ENCODE results near the gene C1D.

Gene C1D

DNA sequence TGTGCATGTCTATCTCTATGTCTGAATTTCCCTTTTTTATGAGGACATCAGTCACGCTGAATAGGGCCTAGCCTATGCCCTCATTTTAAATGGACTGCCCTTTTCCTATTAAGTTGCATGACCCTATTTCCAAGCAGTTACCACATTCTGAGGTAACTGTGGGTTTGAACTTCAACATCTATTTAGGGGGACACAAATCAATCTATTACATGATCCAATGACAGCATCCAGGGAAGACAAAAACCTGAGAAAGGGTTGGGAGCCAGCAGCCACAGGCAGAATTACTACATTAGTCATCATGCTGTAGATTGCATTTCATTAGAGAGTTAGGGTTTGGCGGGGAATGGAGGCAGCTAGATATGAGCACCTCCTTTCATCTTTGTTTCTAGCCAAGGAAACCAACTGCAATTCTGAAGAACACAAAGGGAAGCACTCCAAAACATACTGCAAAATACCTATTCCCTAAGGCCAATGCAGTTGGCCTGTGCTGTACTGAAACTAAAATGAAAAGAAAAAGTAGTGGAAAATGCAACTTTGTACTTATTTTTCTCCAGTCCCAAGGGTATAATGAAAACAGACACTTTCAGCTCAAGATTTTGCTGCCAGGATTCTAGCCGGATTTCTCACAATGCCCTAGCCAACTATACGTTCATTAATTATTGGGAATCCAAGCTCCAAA lies 40.4 kb upstream of the C1D start:
- Histone ChIP-seq H3K27me3 (ENCODE audit: insufficient read depth, low read length, poor library complexity, severe bottlenecking) (no peaks in the 10 kb centered on the region), H3K79me2 (ENCODE audit: insufficient read depth, low read length) (no peaks in the 10 kb centered on the region), H3K4me1 (ENCODE audit: insufficient read depth, low read length, poor library complexity, severe bottlenecking) (peaks cover 6% of the 10 kb centered on the region), H3K9me3 (ENCODE audit: insufficient read depth, low read depth, low read length) (peaks cover 14% of the 10 kb centered on the region), H2AFZ (ENCODE audit: low read length) (no peak overlapping the region), H3K9ac (ENCODE audit: low read depth, low read length, poor library complexity, severe bottlenecking) (no peak overlapping the region), H3K36me3 (ENCODE audit: insufficient read depth, low read length) (no peaks in the 10 kb centered on the region), H3K4me3 (ENCODE audit: low read length, poor library complexity, severe bottlenecking) (no peak overlapping the region), H4K20me1 (ENCODE audit: insufficient read depth, low read length, poor library complexity, severe bottlenecking) (no peaks in the 10 kb centered on the region), H3K4me2 (ENCODE audit: low read depth, low read length, poor library complexity, severe bottlenecking) (no peak overlapping the region), H3F3A (ENCODE audit: low read depth) (no peaks in the 10 kb centered on the region), H3K9me2 (replicated peaks; ENCODE audit: low read depth, low read length) (no peaks in the 10 kb centered on the region)
- TF ChIP-seq EZH2phosphoT487 (IDR thresholded peaks at IDR 0.05; ENCODE audit: borderline replicate concordance), result no peak
- TF ChIP-seq, protein P1, sequence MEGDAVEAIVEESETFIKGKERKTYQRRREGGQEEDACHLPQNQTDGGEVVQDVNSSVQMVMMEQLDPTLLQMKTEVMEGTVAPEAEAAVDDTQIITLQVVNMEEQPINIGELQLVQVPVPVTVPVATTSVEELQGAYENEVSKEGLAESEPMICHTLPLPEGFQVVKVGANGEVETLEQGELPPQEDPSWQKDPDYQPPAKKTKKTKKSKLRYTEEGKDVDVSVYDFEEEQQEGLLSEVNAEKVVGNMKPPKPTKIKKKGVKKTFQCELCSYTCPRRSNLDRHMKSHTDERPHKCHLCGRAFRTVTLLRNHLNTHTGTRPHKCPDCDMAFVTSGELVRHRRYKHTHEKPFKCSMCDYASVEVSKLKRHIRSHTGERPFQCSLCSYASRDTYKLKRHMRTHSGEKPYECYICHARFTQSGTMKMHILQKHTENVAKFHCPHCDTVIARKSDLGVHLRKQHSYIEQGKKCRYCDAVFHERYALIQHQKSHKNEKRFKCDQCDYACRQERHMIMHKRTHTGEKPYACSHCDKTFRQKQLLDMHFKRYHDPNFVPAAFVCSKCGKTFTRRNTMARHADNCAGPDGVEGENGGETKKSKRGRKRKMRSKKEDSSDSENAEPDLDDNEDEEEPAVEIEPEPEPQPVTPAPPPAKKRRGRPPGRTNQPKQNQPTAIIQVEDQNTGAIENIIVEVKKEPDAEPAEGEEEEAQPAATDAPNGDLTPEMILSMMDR (conservative IDR thresholded peaks at IDR 0.05; ENCODE audit: low read length), result no peak

- Histone ChIP-seq H3K79me2 (ENCODE audit: insufficient read depth, low read length) (no peaks in the 10 kb centered on the region), H3F3A (ENCODE audit: low read depth) (no peaks in the 10 kb centered on the region), H3K9ac (ENCODE audit: low read depth, low read length, poor library complexity, severe bottlenecking) (no peak overlapping the region), H3K4me1 (ENCODE audit: insufficient read depth, low read length, poor library complexity, severe bottlenecking) (peaks cover 10% of the 10 kb centered on the region), H3K36me3 (ENCODE audit: insufficient read depth, low read length) (no peaks in the 10 kb centered on the region), H3K4me3 (ENCODE audit: low read length, poor library complexity, severe bottlenecking) (no peak overlapping the region), H3K9me3 (ENCODE audit: insufficient read depth, low read depth, low read length) (peaks cover 3% of the 10 kb centered on the region; the same call in 1 of the 2 replicates), H3K9me2 (replicated peaks; ENCODE audit: low read depth, low read length) (no peaks in the 10 kb centered on the region), H3K4me2 (ENCODE audit: low read depth, low read length, poor library complexity, severe bottlenecking) (no peak overlapping the region), H2AFZ (ENCODE audit: low read length) (no peak overlapping the region), H4K20me1 (ENCODE audit: insufficient read depth, low read length, poor library complexity, severe bottlenecking) (no peaks in the 10 kb centered on the region), H3K27me3 (ENCODE audit: insufficient read depth, low read length, poor library complexity, severe bottlenecking) (no peaks in the 10 kb centered on the region)
- TF ChIP-seq EZH2phosphoT487 (IDR thresholded peaks at IDR 0.05; ENCODE audit: borderline replicate concordance), result no peak
Measured at GRCh38 chr2:68100189-68100588, 37.4 kb upstream of the C1D start.

DNA sequence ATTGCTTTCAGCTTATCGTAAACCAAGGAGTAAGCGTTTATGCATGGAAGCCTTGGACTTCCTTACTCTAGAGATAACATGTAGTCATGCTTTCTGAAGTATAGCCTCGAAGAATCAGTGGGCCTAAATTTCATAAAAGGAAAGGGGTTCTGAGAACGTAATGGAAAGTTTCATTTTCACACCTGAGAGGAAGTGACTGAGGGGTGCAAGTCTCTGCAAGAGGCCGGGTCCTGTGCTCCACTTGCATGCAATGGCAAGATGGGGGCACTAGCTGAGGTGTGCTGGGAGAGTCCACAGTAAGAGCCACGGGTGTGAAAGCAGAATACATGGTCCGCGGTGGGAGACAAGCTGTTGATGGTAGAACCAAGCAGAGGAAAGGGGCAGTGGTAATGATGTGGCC lies 36.5 kb upstream of the C1D start:
- no peaks in the 10 kb centered on the region for H3K36me3 ChIP-seq (ENCODE audit: insufficient read depth, low read length)
- H3K9ac ChIP-seq (ENCODE audit: low read depth, low read length, poor library complexity, severe bottlenecking), result no peak overlapping the region
- H3K9me3 ChIP-seq (ENCODE audit: insufficient read depth, low read depth, low read length), result no peaks in the 10 kb centered on the region
- no peaks in the 10 kb centered on the region for H3F3A ChIP-seq (ENCODE audit: low read depth)
- H3K79me2 ChIP-seq (ENCODE audit: insufficient read depth, low read length), result no peaks in the 10 kb centered on the region
- H3K27me3 ChIP-seq (ENCODE audit: insufficient read depth, low read length, poor library complexity, severe bottlenecking), result no peaks in the 10 kb centered on the region
- H3K4me2 ChIP-seq (ENCODE audit: low read depth, low read length, poor library complexity, severe bottlenecking), result no peak overlapping the region
- TF ChIP-seq, protein P1 (conservative IDR thresholded peaks at IDR 0.05; ENCODE audit: low read length), result no peak
- TF ChIP-seq EZH2phosphoT487 (IDR thresholded peaks at IDR 0.05; ENCODE audit: borderline replicate concordance), result no peak
- H2AFZ ChIP-seq (ENCODE audit: low read length), result no peak overlapping the region
- H4K20me1 ChIP-seq (ENCODE audit: insufficient read depth, low read length, poor library complexity, severe bottlenecking), result no peaks in the 10 kb centered on the region
- no peaks in the 10 kb centered on the region for H3K9me2 ChIP-seq (replicated peaks; ENCODE audit: low read depth, low read length)
- no peak overlapping the region for H3K4me3 ChIP-seq (ENCODE audit: low read length, poor library complexity, severe bottlenecking)
- peaks cover 12% of the 10 kb centered on the region for H3K4me1 ChIP-seq (ENCODE audit: insufficient read depth, low read length, poor library complexity, severe bottlenecking)

GRCh38 chr2:68098291-68098797 lies 35.5 kb upstream of the C1D start:
- Histone ChIP-seq H2AFZ (ENCODE audit: low read length) (no peak overlapping the region), H3K4me2 (ENCODE audit: low read depth, low read length, poor library complexity, severe bottlenecking) (no peak overlapping the region), H4K20me1 (ENCODE audit: insufficient read depth, low read length, poor library complexity, severe bottlenecking) (no peaks in the 10 kb centered on the region), H3K4me1 (ENCODE audit: insufficient read depth, low read length, poor library complexity, severe bottlenecking) (peaks cover 16% of the 10 kb centered on the region), H3K27me3 (ENCODE audit: insufficient read depth, low read length, poor library complexity, severe bottlenecking) (no peaks in the 10 kb centered on the region), H3K4me3 (ENCODE audit: low read length, poor library complexity, severe bottlenecking) (no peak overlapping the region), H3K9me2 (replicated peaks; ENCODE audit: low read depth, low read length) (no peaks in the 10 kb centered on the region), H3F3A (ENCODE audit: low read depth) (no peaks in the 10 kb centered on the region), H3K36me3 (ENCODE audit: insufficient read depth, low read length) (no peaks in the 10 kb centered on the region), H3K9me3 (ENCODE audit: insufficient read depth, low read depth, low read length) (no peaks in the 10 kb centered on the region), H3K79me2 (ENCODE audit: insufficient read depth, low read length) (no peaks in the 10 kb centered on the region), H3K9ac (ENCODE audit: low read depth, low read length, poor library complexity, severe bottlenecking) (no peak overlapping the region)
- TF ChIP-seq, protein P1 (conservative IDR thresholded peaks at IDR 0.05; ENCODE audit: low read length), result no peak
- no peak for TF ChIP-seq EZH2phosphoT487 (IDR thresholded peaks at IDR 0.05; ENCODE audit: borderline replicate concordance)
